GM12878 (cell line): ENCODE results near the gene TMED7. TPM values are rescaled to one million over a fixed set of nuclear protein-coding genes. Genes with fewer than 3 reads are reported as not detected.

ENCODE experiments used
- ASH2L ChIP-seq: fragments of 300-600, 200-600 bp; sonication (generic); IDR thresholded peaks from 2 replicates; pipeline ENCODE4 v1.6.1; 2017; ENCODE audit warnings: low read depth, mild to moderate bottlenecking, borderline replicate concordance
- CBX5 ChIP-seq: sonication (generic); IDR thresholded peaks from 2 replicates; pipeline ENCODE4 v1.6.1; 2016; ENCODE audit warnings: low read depth, moderate library complexity, mild to moderate bottlenecking, inconsistent platforms
- CREM ChIP-seq: IDR thresholded peaks from 2 replicates; pipeline ENCODE4 v1.6.1; 2014; ENCODE audit warnings: antibody characterized with exemption, low read depth
- FOS ChIP-seq: IDR thresholded peaks from 3 replicates; pipeline ENCODE4 v1.6.1; 2011; ENCODE audit warnings: borderline replicate concordance; ENCODE audit not compliant: insufficient read length; ENCODE audit errors: extremely low read depth
- HDGF ChIP-seq: fragments of 450-650 bp; IDR thresholded peaks from 2 replicates; pipeline ENCODE4 v1.6.1; 2016; ENCODE audit warnings: antibody characterized with exemption
- IRF4 ChIP-seq: IDR thresholded peaks from 2 replicates; pipeline ENCODE4 v1.6.1; 2011; ENCODE audit warnings: low read depth, low read length
- MYC ChIP-seq: IDR thresholded peaks from 2 replicates; pipeline ENCODE4 v1.6.1; 2011; ENCODE audit warnings: mild to moderate bottlenecking, low read length, moderate library complexity, inconsistent platforms; ENCODE audit not compliant: insufficient read depth, insufficient replicate concordance, insufficient read length, severe bottlenecking
- NKRF ChIP-seq: fragments of 450-650 bp; conservative IDR thresholded peaks from 2 replicates; pipeline ENCODE4 v1.6.1; 2017; ENCODE audit warnings: mild to moderate bottlenecking, moderate library complexity
- SIX5 ChIP-seq: IDR thresholded peaks from 2 replicates; pipeline ENCODE4 v1.6.1; 2011; ENCODE audit warnings: mild to moderate bottlenecking, low read depth, low read length, moderate library complexity; ENCODE audit not compliant: severe bottlenecking
- SREBF1 ChIP-seq: IDR thresholded peaks from 2 replicates; pipeline ENCODE4 v1.6.1; 2012; ENCODE audit warnings: mild to moderate bottlenecking, low read length
- TCF3 ChIP-seq: IDR thresholded peaks from 2 replicates; pipeline ENCODE4 v1.6.1; 2012; ENCODE audit warnings: low read depth, mild to moderate bottlenecking, low read length, borderline replicate concordance; ENCODE audit not compliant: insufficient read depth
- USF1 ChIP-seq: IDR thresholded peaks from 2 replicates; pipeline ENCODE4 v1.6.1; 2011; ENCODE audit warnings: borderline replicate concordance, low read depth, mild to moderate bottlenecking, moderate library complexity, mixed read lengths, low read length; ENCODE audit not compliant: insufficient read depth; ENCODE audit errors: extremely low read length
- YY1 ChIP-seq: IDR thresholded peaks from 2 replicates; pipeline ENCODE4 v1.6.1; 2011; ENCODE audit warnings: low read depth, mild to moderate bottlenecking, low read length
- ZNF24 ChIP-seq: fragments of 450-650 bp; IDR thresholded peaks from 2 replicates; pipeline ENCODE4 v1.6.1; 2017; ENCODE audit warnings: antibody characterized with exemption, mild to moderate bottlenecking
- ZNF622 ChIP-seq: fragments of 450-650 bp; IDR thresholded peaks from 2 replicates; pipeline ENCODE4 v1.6.1; 2017; ENCODE audit warnings: mild to moderate bottlenecking, inconsistent platforms
- polyA plus RNA-seq, 11 experiments: library from polyadenylated mRNA; depleted of rRNA in 4 of 11; unstranded in 6 of 11; stranded (reverse) in 5 of 11; fragments of >200 nt; fragmentation: Nextera tagmentation in 4 of 11; fragmentation: Illumina TruSeq in 1 of 11; extraction: Ambion mirVana in 4 of 11; extraction: Trizol in 1 of 11; gene quantifications; 1 replicate in 1 of 11; 2 replicates in 10 of 11; pipeline versions ENCODE4 v1.2.1 to v1.2.3, GENCODE V29; 2011 to 2016; ENCODE audit warnings: inconsistent platforms in 2 of 11, missing spikeins in 2 of 11, low read depth in 1 of 11
- total RNA-seq, 4 experiments: library from RNA; depleted of rRNA in 3 of 4; stranded (reverse); fragments of >200 nt in 3 of 4; fragmentation: Illumina TruSeq in 1 of 4; extraction: Trizol in 1 of 4; gene quantifications; 2 replicates each; pipeline versions ENCODE4 v1.2.1 to v1.2.3, GENCODE V29; 2013 to 2021
- TF ChIP-seq, protein P1 (sequence below): IDR thresholded peaks from 2 replicates; pipeline ENCODE4 v1.6.1; 2012; ENCODE audit warnings: improper control_type of control experiment, low read depth, low read length; ENCODE audit not compliant: insufficient replicate concordance
- TF ChIP-seq, protein P2 (sequence below): fragments of 450-650 bp; IDR thresholded peaks from 2 replicates; pipeline ENCODE4 v1.6.1; 2018; ENCODE audit warnings: mild to moderate bottlenecking, low read depth, moderate library complexity; ENCODE audit not compliant: partially characterized antibody
- TF ChIP-seq, protein P3 (sequence below): fragments of 450-650 bp; IDR thresholded peaks from 2 replicates; pipeline ENCODE4 v1.6.1; 2017; ENCODE audit warnings: low read depth, mild to moderate bottlenecking, moderate library complexity

The TMED7 gene
- total and polyA plus RNA-seq, 10 of the 15 experiments (the other 5 are each of a cell fraction or from before 2014, with no cell fraction given): 8.0 to 37.3 (median 25.2) TPM

- TF ChIP-seq NKRF: no peak
- no peak for TF ChIP-seq SREBF1
- no peak for TF ChIP-seq SIX5
- no peak for TF ChIP-seq YY1
- no peak for TF ChIP-seq MYC
- TF ChIP-seq, protein P1, sequence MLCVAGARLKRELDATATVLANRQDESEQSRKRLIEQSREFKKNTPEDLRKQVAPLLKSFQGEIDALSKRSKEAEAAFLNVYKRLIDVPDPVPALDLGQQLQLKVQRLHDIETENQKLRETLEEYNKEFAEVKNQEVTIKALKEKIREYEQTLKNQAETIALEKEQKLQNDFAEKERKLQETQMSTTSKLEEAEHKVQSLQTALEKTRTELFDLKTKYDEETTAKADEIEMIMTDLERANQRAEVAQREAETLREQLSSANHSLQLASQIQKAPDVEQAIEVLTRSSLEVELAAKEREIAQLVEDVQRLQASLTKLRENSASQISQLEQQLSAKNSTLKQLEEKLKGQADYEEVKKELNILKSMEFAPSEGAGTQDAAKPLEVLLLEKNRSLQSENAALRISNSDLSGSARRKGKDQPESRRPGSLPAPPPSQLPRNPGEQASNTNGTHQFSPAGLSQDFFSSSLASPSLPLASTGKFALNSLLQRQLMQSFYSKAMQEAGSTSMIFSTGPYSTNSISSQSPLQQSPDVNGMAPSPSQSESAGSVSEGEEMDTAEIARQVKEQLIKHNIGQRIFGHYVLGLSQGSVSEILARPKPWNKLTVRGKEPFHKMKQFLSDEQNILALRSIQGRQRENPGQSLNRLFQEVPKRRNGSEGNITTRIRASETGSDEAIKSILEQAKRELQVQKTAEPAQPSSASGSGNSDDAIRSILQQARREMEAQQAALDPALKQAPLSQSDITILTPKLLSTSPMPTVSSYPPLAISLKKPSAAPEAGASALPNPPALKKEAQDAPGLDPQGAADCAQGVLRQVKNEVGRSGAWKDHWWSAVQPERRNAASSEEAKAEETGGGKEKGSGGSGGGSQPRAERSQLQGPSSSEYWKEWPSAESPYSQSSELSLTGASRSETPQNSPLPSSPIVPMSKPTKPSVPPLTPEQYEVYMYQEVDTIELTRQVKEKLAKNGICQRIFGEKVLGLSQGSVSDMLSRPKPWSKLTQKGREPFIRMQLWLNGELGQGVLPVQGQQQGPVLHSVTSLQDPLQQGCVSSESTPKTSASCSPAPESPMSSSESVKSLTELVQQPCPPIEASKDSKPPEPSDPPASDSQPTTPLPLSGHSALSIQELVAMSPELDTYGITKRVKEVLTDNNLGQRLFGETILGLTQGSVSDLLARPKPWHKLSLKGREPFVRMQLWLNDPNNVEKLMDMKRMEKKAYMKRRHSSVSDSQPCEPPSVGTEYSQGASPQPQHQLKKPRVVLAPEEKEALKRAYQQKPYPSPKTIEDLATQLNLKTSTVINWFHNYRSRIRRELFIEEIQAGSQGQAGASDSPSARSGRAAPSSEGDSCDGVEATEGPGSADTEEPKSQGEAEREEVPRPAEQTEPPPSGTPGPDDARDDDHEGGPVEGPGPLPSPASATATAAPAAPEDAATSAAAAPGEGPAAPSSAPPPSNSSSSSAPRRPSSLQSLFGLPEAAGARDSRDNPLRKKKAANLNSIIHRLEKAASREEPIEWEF: no peak
- TF ChIP-seq CBX5: no peak
- TF ChIP-seq FOS: no peak
- no peak for TF ChIP-seq TCF3
- TF ChIP-seq, protein P2, sequence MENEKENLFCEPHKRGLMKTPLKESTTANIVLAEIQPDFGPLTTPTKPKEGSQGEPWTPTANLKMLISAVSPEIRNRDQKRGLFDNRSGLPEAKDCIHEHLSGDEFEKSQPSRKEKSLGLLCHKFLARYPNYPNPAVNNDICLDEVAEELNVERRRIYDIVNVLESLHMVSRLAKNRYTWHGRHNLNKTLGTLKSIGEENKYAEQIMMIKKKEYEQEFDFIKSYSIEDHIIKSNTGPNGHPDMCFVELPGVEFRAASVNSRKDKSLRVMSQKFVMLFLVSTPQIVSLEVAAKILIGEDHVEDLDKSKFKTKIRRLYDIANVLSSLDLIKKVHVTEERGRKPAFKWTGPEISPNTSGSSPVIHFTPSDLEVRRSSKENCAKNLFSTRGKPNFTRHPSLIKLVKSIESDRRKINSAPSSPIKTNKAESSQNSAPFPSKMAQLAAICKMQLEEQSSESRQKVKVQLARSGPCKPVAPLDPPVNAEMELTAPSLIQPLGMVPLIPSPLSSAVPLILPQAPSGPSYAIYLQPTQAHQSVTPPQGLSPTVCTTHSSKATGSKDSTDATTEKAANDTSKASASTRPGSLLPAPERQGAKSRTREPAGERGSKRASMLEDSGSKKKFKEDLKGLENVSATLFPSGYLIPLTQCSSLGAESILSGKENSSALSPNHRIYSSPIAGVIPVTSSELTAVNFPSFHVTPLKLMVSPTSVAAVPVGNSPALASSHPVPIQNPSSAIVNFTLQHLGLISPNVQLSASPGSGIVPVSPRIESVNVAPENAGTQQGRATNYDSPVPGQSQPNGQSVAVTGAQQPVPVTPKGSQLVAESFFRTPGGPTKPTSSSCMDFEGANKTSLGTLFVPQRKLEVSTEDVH: no peak
- no peak for TF ChIP-seq ZNF622
- TF ChIP-seq HDGF: no peak
- no peak for TF ChIP-seq ZNF24
- peak; percentile 82; the same call in 1 of the 2 replicates for TF ChIP-seq IRF4
- no peak for TF ChIP-seq ASH2L
- TF ChIP-seq, protein P3, sequence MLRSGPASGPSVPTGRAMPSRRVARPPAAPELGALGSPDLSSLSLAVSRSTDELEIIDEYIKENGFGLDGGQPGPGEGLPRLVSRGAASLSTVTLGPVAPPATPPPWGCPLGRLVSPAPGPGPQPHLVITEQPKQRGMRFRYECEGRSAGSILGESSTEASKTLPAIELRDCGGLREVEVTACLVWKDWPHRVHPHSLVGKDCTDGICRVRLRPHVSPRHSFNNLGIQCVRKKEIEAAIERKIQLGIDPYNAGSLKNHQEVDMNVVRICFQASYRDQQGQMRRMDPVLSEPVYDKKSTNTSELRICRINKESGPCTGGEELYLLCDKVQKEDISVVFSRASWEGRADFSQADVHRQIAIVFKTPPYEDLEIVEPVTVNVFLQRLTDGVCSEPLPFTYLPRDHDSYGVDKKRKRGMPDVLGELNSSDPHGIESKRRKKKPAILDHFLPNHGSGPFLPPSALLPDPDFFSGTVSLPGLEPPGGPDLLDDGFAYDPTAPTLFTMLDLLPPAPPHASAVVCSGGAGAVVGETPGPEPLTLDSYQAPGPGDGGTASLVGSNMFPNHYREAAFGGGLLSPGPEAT: peak; percentile 69; the same call in 1 of the 2 replicates
- TF ChIP-seq USF1: no peak
- peak; percentile 71 for TF ChIP-seq CREM
Observed at GRCh38 chr5:115577741-115578140, 48.1 kb downstream of the TMED7 start (continued).
